ENCODE data around the gene VSTM4.

Gene VSTM4

DNA sequence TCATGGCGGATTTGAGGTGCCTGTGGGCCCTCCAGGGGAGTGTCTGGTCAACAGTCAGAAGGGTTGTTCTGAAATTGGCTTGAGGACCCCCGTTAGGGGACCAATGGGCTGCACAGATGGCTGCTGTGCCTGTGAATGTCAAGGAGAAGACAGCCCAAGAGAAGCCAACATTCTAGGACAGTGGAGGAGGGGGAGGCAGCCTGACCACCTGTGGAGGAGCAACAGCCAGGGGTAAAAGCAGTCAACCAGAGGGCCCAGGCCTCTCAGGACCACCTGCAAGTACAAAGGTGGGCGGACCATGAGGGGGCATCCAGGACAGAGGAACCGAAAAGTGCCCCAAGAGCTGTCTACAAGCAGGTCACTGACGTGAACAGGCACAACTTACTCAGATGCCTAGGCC, 76.6 kb downstream of the VSTM4 start:
- no peak for DNase-seq

DNA sequence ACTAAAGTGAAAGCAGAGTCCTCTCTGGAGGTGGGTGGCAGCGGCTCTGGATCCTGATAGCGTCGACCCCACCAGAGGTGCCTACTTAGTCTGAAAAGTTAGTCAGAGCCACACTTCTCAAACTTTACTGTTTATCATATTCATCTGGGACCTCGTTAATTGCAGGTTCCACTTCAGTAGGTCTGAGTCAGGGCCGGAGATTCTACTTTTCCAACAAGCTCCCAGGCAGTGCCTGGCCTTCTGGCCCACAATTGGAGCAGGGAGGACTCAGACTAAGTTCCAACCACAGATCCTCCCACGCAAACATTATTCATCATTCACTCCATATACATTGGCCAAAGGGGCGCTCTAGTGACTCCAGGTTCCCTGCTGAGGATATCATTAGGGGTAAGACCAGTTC, 78.1 kb downstream of the VSTM4 start:
- no peak for DNase-seq

GRCh38 chr10:49036638-49037037, 78.7 kb downstream of the VSTM4 start:
- DNase-seq: no peak

- DNase-seq: no peak
These were observed 79.4 kb downstream of the VSTM4 start for GRCh38 chr10:49035920-49036319.

DNA sequence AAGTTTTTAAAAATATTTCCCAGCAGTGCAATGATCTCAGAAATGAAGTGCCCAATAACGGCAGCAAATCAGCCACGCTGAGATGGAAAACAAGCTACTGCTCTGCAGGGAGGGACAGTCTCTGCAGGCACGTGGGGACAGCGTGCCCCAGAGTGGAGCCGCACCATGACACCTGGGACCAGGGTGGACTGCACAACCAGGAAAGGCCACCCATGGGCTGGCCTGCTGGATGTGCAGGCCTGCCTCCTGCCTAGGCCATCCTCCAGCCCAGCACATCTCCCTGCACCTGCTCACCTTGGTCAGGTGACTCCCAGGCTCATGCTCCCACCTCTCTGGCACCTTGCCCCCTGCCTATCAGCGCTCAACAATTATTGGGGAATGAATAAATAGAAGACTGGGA, 80.4 kb downstream of the VSTM4 start:
- no peak for DNase-seq

GRCh38 chr10:49033939-49034338, 81.4 kb downstream of the VSTM4 start:
- no peak for DNase-seq

- no peak for DNase-seq
These were observed 85.7 kb downstream of the VSTM4 start for GRCh38 chr10:49029666-49030065.

GRCh38 chr10:49028639-49029038, 86.7 kb downstream of the VSTM4 start:
- no peak for DNase-seq

GRCh38 chr10:49025347-49025983, 89.9 kb downstream of the VSTM4 start:
- DNase-seq: no peak

DNA sequence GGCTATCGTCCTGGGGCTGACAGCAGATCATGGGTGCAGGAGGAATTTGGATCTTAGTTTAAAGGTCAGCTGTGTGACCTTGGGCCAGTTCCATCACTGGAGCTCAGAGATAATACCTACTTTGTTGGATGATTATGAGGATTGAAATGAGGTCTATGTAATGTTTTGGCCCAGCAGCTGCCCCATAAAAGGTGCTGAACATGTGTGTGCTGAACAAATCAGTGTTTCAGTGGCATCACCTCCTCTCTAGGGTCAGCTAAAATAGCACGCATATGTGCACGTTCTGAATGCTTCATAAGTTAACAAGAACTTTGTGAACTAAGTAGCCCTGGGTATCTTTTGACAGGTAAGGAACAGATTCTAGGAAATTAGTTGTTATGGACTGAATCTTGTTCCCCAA, 90.8 kb downstream of the VSTM4 start:
- no peak for DNase-seq

- DNase-seq: no peak
These were observed 91.6 kb downstream of the VSTM4 start for GRCh38 chr10:49023752-49024151.

- no peak for DNase-seq
These were observed 92.3 kb downstream of the VSTM4 start for GRCh38 chr10:49023071-49023470.

- DNase-seq: no peak
These were observed 93.6 kb downstream of the VSTM4 start for GRCh38 chr10:49021685-49022084.

- no peak for DNase-seq
These were observed 99.6 kb downstream of the VSTM4 start for GRCh38 chr10:49015700-49016099.

DNA sequence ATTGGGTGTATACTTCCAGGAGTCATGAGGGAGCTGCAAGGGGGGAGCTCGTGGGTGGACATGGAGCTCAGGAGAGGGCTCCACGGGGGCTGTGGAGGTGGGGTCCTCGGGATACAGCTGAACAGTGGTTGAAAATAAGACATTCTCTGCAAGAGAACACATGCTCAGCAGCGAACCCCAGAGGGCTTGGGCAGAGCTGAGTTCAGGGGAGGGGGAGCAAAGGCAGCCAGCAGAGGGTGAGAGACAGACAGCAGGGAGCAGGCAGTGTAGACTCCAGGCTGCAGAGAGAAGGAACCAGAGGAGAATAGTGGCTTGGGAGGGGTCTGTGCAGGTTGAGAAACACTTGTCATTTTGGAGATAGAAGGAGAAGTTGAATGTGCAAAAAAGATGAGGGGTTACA, 102.7 kb downstream of the VSTM4 start:
- no peak for DNase-seq

DNA sequence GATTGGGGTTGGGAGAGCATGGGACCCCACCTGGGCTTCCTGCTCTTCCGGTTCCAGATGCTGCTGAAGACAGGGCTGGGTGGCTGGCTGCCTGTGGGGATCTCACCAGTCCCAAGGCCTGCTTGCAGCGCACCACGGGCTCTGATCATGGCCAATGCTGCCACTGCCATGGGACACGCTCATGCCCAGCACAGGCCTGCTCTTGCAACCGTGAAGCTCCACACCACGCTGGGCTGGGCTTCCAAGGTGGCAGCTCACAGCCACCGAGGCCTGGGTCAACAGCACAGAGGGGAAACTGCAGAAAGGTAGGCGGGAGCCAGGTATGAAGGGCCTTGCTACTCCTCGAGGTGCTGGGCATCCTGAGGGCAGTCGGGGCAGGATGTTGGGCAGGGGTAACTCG, 103.6 kb downstream of the VSTM4 start:
- DNase-seq: no peak

- DNase-seq: no peak
These were observed 104.5 kb downstream of the VSTM4 start for GRCh38 chr10:49010865-49011264.

DNA sequence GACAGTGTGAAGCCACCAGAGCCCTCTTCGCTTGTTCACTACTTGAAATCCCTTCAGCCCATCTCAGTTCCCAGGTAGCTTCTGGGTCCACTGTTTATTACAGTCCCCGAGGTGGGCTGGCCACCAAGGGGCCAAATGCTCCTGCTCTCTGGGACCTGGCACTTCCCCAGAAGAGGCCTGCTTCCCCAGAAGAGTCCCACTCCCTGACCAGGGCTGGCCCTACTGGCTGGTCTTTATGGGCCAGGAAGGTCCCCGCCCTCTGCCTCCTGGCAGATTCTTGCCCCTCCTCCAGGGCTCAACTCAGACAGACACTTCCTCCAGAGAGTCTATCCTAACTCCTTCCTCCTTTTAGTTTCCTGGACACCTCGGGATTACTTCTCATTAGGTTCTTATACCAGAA, 105.0 kb downstream of the VSTM4 start:
- no peak for DNase-seq

- DNase-seq: no peak
These were observed 105.9 kb downstream of the VSTM4 start for GRCh38 chr10:49009199-49009979.

DNA sequence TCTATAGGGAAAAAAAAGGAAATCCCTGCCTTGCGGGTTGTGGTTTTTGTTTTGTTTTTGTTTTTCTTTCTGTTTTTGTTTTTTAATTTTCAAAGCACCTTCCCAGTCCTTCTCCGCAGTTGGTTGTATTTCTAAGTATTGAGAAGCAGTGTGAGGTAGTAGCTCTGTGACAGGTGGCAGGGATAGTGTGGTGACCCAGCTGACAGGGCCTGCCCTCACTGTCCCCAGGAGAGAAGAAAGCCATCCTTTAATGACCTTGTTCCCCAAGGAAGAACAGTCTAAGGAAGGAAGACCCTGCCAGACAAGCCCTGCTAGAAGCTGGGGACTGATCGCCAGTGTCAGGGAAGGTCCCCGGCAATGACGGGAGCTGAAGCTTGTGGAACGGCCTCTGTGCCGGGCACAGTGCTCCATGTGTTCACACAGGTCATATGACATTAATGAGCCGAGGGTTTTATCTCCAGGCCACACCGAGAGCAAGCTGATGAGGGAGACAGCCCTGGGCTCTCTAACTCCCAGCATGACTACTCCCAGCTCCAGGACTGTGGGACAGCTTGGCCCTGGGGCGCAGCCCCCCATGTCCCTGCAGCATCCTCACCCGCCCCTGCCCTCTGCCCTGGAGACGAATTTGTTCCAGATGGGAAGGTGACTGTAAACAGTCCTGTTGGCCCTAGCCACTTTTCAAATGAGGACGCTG, 106.7 kb downstream of the VSTM4 start:
- no peak for DNase-seq

DNA sequence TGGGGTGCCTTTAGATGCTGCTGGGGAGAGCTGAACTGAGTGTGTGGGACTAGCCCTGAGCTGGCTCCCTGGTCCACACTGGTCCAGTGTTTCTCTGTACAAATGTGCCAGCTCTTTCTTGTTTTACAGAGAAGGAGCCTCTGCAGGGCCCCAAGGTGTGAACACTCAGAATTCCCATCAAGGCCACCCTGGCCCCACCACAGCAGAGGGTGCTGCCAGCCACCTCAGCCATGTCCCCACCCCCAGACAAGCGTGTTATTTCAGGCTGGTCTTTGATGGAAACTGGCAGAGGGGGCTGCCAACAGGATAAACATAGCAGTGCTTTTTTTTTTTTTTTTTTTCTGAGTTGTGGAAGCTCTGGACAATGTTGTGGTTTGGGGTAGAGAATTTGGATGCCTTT, 107.2 kb downstream of the VSTM4 start:
- no peak for DNase-seq

DNA sequence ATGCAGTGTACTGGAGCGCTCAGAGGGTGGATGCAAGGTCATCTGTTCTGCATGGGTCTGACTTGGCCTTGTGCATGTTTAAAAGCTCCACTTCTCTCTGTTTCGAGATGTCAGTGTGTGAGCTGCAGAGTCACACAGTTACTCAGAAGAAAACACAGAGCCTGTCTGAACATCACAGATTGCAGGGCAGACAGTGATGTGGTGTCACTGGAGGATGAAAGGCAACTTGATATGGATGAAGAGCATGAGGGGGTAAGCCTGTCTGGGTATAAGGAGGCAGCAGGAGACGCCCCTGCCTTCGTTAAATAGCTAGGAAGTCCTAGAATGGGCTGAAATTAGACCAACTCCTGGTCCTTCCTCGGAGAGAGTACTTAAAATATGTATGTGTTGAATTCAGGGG, 108.2 kb downstream of the VSTM4 start:
- DNase-seq: no peak

DNA sequence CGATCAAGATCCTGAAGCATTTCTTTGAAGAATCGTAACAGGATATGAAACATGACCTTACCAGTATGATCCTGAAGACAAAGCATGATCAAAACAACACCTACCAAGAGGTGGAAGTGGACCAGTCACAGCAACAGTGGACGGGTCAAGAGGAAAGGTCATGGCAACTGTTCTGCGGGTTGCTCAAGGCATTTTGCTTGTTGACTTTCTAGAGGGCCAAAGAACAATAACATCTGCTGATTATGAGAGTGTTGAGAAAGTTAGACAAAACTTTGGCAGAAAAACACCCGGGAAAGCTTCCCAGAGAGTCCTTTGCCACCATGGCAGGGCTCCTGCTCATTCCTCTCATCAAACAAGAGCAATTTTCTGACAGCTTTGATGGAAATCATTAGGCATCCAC, 110.1 kb downstream of the VSTM4 start:
- DNase-seq: no peak

Measured in stimulated activated CD4-positive, alpha-beta T cell treated with anti-CD3 and anti-CD28 coated beads, Interleukin-2, amount 100 ng/mL, for 24 hours (primary cell).